GM12878 (cell line): ENCODE data around the gene NPHS2.

ENCODE experiments used
- EP300 ChIP-seq, 2 experiments: fragments of 150-350 bp in 1 of 2; IDR thresholded peaks; 2 replicates each; pipeline ENCODE4 v1.6.1; 2011 to 2012; ENCODE audit warnings: low read depth in 2 of 2, low read length in 2 of 2, borderline replicate concordance in 1 of 2, improper control_type of control experiment in 1 of 2, inconsistent platforms in 1 of 2; ENCODE audit not compliant: control insufficient read depth in 1 of 2
- KDM1A ChIP-seq: fragments of 200-600 bp; sonication (generic); IDR thresholded peaks from 2 replicates; pipeline ENCODE4 v1.6.1; 2016; ENCODE audit warnings: borderline replicate concordance
- POLR2AphosphoS2 ChIP-seq: IDR thresholded peaks from 2 replicates; pipeline ENCODE4 v1.6.1; 2011; ENCODE audit warnings: low read depth, mild to moderate bottlenecking, low read length, improper control_type of control experiment, moderate library complexity
- RAD51 ChIP-seq: fragments of 450-650 bp; IDR thresholded peaks from 2 replicates; pipeline ENCODE4 v1.6.1; 2016; ENCODE audit warnings: moderate library complexity, mild to moderate bottlenecking, inconsistent platforms
- RCOR1 ChIP-seq: conservative IDR thresholded peaks from 2 replicates; pipeline ENCODE4 v1.6.1; 2012; ENCODE audit warnings: low read depth, low read length, improper control_type of control experiment
- SMAD5 ChIP-seq: IDR thresholded peaks from 2 replicates; pipeline ENCODE4 v1.6.1; 2016; ENCODE audit warnings: antibody characterized with exemption, low read depth
- SUPT20H ChIP-seq: IDR thresholded peaks from 2 replicates; pipeline ENCODE4 v1.6.1; 2011; ENCODE audit warnings: low read depth, mild to moderate bottlenecking, low read length, moderate library complexity, borderline replicate concordance; ENCODE audit not compliant: control insufficient read depth
- TF ChIP-seq, protein P1 (sequence below), 3 experiments: IDR thresholded peaks in 2 of 3; conservative IDR thresholded peaks in 1 of 3; 2 replicates each; pipeline ENCODE4 v1.5.1; 2011; ENCODE audit warnings: low read depth in 3 of 3, low read length in 3 of 3, mild to moderate bottlenecking in 3 of 3, control low read depth in 2 of 3, moderate library complexity in 2 of 3, inconsistent platforms in 1 of 3, mixed read lengths in 1 of 3; ENCODE audit not compliant: control insufficient read depth in 2 of 3, insufficient read depth in 1 of 3; ENCODE audit errors: extremely low read depth in 1 of 3
- TF ChIP-seq, protein P2 (sequence below): IDR thresholded peaks from 2 replicates; pipeline ENCODE4 v1.6.1; 2012; ENCODE audit warnings: mild to moderate bottlenecking, low read depth, low read length

DNA sequence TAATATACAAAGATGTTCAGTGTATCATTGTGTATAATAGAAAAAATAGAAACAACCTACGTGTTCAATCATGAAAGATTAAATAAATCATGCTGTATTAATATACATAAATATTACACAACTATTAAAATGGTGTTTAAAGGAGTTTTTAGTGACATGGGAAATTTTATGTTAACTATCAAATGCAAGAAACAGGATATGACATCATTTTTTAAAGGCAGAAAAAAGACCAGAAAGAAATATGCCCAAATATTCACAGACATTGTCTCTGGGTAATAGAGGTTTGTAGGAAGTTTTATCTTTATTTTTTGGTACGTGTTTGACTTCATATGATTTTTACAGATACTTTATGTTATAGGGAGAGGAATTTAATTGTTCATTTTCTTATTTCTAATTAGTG is 34.0 kb downstream of the NPHS2 start:
- TF ChIP-seq, protein P1, sequence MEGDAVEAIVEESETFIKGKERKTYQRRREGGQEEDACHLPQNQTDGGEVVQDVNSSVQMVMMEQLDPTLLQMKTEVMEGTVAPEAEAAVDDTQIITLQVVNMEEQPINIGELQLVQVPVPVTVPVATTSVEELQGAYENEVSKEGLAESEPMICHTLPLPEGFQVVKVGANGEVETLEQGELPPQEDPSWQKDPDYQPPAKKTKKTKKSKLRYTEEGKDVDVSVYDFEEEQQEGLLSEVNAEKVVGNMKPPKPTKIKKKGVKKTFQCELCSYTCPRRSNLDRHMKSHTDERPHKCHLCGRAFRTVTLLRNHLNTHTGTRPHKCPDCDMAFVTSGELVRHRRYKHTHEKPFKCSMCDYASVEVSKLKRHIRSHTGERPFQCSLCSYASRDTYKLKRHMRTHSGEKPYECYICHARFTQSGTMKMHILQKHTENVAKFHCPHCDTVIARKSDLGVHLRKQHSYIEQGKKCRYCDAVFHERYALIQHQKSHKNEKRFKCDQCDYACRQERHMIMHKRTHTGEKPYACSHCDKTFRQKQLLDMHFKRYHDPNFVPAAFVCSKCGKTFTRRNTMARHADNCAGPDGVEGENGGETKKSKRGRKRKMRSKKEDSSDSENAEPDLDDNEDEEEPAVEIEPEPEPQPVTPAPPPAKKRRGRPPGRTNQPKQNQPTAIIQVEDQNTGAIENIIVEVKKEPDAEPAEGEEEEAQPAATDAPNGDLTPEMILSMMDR (IDR thresholded peaks at IDR 0.05 in 2 of 3, conservative IDR thresholded peaks at IDR 0.05 in 1 of 3; ENCODE audit: control insufficient read depth in 2 of 3, extremely low read depth in 1 of 3, insufficient read depth in 1 of 3, low read depth in 3 of 3, low read length in 3 of 3) = no peak
- TF ChIP-seq KDM1A (no peak), RAD51 (no peak), POLR2AphosphoS2 (no peak), RCOR1 (no peak), EP300 (IDR thresholded peaks at IDR 0.05; ENCODE audit: borderline replicate concordance in 1 of 2, control insufficient read depth in 1 of 2, low read depth in 2 of 2, low read length in 2 of 2) (no peak), SUPT20H (no peak), SMAD5 (no peak)
- TF ChIP-seq, protein P2, sequence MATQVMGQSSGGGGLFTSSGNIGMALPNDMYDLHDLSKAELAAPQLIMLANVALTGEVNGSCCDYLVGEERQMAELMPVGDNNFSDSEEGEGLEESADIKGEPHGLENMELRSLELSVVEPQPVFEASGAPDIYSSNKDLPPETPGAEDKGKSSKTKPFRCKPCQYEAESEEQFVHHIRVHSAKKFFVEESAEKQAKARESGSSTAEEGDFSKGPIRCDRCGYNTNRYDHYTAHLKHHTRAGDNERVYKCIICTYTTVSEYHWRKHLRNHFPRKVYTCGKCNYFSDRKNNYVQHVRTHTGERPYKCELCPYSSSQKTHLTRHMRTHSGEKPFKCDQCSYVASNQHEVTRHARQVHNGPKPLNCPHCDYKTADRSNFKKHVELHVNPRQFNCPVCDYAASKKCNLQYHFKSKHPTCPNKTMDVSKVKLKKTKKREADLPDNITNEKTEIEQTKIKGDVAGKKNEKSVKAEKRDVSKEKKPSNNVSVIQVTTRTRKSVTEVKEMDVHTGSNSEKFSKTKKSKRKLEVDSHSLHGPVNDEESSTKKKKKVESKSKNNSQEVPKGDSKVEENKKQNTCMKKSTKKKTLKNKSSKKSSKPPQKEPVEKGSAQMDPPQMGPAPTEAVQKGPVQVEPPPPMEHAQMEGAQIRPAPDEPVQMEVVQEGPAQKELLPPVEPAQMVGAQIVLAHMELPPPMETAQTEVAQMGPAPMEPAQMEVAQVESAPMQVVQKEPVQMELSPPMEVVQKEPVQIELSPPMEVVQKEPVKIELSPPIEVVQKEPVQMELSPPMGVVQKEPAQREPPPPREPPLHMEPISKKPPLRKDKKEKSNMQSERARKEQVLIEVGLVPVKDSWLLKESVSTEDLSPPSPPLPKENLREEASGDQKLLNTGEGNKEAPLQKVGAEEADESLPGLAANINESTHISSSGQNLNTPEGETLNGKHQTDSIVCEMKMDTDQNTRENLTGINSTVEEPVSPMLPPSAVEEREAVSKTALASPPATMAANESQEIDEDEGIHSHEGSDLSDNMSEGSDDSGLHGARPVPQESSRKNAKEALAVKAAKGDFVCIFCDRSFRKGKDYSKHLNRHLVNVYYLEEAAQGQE = no peak
